ENCODE results near the gene PPM1M. TPM values are rescaled to one million over a fixed set of nuclear protein-coding genes. Genes with fewer than 3 reads are reported as not detected.

Gene PPM1M
- total and polyA plus RNA-seq, 4 donors, result 18.2 to 53.6 (median 35.0) TPM

DNA sequence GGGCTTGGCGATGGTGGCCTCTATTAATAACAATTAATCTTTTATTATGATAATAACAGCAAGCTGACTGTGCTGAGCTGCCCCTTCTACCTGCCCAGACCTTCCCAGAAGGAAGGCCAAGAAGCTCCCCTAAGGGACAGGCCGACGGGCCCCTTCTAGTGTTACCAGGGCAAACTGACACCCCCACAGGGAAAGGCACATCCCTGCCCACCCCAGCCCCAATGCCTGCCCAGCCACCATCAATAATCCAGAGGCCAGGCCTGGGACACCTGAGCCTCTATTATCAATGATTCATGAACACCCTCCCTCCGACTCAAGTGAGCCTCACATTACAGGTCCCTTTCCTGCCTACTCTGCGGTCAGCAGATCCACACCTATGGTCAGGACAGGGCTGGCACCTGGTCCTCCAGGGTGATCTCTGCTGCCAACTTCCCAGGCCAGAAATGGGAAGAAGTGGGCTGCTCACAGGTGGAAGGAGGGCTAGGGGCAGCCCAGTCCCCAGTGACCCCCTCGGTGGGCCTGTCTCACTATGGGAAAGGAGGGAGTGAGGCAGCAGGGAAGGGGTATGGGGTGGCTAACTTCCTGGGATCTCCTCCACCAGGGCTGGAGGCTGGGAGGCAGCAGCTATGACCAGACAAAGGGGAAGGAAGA, 8.4 kb upstream of the PPM1M start:
- ATAC-seq (ENCODE audit: insufficient read depth, low FRiP score) (no peak), DNase-seq (no peak)
- Histone ChIP-seq H3K36me3 (ENCODE audit: control insufficient read depth in 4 of 4, insufficient read depth in 4 of 4, low read length in 4 of 4) (peaks cover 0 to 24% (median 4%) of the 10 kb centered on the region in 4 donors), H3K4me3 (no peak overlapping the region), H3K9ac (ENCODE audit: insufficient read depth in 1 of 2, low read length in 2 of 2) (no peak overlapping the region), H3K27me3 (ENCODE audit: control insufficient read depth in 3 of 3, insufficient read depth in 3 of 3, low read length in 2 of 3) (no peaks in the 10 kb centered on the region), H3K9me3 (ENCODE audit: control insufficient read depth in 4 of 4, insufficient read depth in 3 of 4, low read length in 3 of 4) (no peaks in the 10 kb centered on the region), H3K27ac (ENCODE audit: low read depth in 1 of 2, low read length in 1 of 2) (peak overlapping the region; percentile 78 to 82), H3K4me1 (ENCODE audit: control insufficient read depth in 5 of 5, insufficient read depth in 5 of 5, low read length in 5 of 5) (peaks cover 6 to 27% (median 17%) of the 10 kb centered on the region in 5 donors)
- no peak for TF ChIP-seq CTCF (IDR thresholded peaks at IDR 0.05; ENCODE audit: control extremely low read depth, extremely low read depth)
- WGBS, 2 donors, result 74 to 78% methylated on average over 6 of the region's 6 CpGs

DNA sequence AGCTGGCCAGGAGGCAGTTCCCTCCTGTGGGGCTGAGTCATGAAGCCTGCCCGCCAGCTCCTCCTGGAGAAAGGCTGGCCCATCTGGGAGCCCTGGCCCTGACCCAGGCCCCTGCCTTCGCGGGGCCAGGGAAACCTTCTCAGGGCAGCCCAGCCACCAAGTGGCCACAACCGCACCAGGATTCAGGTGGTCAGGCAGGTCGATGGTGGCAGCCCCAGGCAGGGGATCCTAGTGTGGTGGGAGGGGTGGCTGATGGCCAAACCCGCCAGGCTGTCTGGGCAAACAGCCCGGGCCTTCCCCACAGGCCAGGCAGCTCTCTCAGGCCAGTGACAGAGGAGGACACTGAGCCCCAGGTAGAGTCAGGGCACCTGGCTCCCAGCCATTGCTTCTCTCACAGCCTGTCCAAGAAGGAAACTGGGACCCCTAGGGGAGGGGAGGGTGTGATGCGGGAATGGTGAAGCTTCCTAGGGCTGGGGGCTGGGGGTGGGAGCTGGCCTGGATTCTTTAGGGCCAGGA, 7.8 kb upstream of the PPM1M start:
- Histone ChIP-seq H3K9ac (ENCODE audit: insufficient read depth in 1 of 2, low read length in 2 of 2) (no peak overlapping the region), H3K9me3 (ENCODE audit: control insufficient read depth in 4 of 4, insufficient read depth in 3 of 4, low read length in 3 of 4) (no peaks in the 10 kb centered on the region), H3K36me3 (ENCODE audit: control insufficient read depth in 4 of 4, insufficient read depth in 4 of 4, low read length in 4 of 4) (peaks cover 0 to 19% (median 4%) of the 10 kb centered on the region in 4 donors), H3K27me3 (ENCODE audit: control insufficient read depth in 3 of 3, insufficient read depth in 3 of 3, low read length in 2 of 3) (no peaks in the 10 kb centered on the region), H3K4me1 (ENCODE audit: control insufficient read depth in 5 of 5, insufficient read depth in 5 of 5, low read length in 5 of 5) (peaks cover 6 to 27% (median 17%) of the 10 kb centered on the region in 5 donors), H3K27ac (ENCODE audit: low read depth in 1 of 2, low read length in 1 of 2) (peak overlapping the region; percentile 66 to 82), H3K4me3 (no peak overlapping the region)
- peak; percentile 61 for ATAC-seq (ENCODE audit: insufficient read depth, low FRiP score)
- 14 to 18% methylated on average over 8 of the region's 8 CpGs for WGBS, 2 donors
- no peak for DNase-seq
- TF ChIP-seq CTCF (IDR thresholded peaks at IDR 0.05; ENCODE audit: control extremely low read depth, extremely low read depth), result no peak

- Histone ChIP-seq H3K4me3 (peak overlapping the region; percentile 93), H3K36me3 (ENCODE audit: control insufficient read depth in 4 of 4, insufficient read depth in 4 of 4, low read length in 4 of 4) (peaks cover 0 to 16% (median 4%) of the 10 kb centered on the region in 4 donors), H3K4me1 (ENCODE audit: control insufficient read depth in 5 of 5, insufficient read depth in 5 of 5, low read length in 5 of 5) (peaks cover 6 to 27% (median 17%) of the 10 kb centered on the region in 5 donors), H3K9ac (ENCODE audit: insufficient read depth in 1 of 2, low read length in 2 of 2) (peak overlapping the region in 1 of 2 donors; percentile 66), H3K9me3 (ENCODE audit: control insufficient read depth in 4 of 4, insufficient read depth in 3 of 4, low read length in 3 of 4) (no peaks in the 10 kb centered on the region), H3K27me3 (ENCODE audit: control insufficient read depth in 3 of 3, insufficient read depth in 3 of 3, low read length in 2 of 3) (no peaks in the 10 kb centered on the region), H3K27ac (ENCODE audit: low read depth in 1 of 2, low read length in 1 of 2) (peak overlapping the region; percentile 74 to 82)
- ATAC-seq (ENCODE audit: insufficient read depth, low FRiP score) (peak; percentile 8), DNase-seq (no peak)
- 14 to 15% methylated on average over 11 of the region's 11 CpGs for WGBS, 2 donors
- TF ChIP-seq CTCF (IDR thresholded peaks at IDR 0.05; ENCODE audit: control extremely low read depth, extremely low read depth), result no peak
Observed at GRCh38 chr3:52238193-52238760, 7.3 kb upstream of the PPM1M start.
